Cerebellar nuclear complex (tissue), 1 donor: Measurements from ENCODE around the gene TMEM61.
"Not testable (repeated sequence)": the region's sequence is repeated elsewhere in the genome, so short reads cannot be mapped to it uniquely, and the experiment has no call there.

ENCODE experiments used
- DNase-seq, 2 experiments: peaks; one replicate each; lab custom pipeline; 2025; lab: John Stamatoyannopoulos, UW

TMEM61 gene

GRCh38 chr1:55001311-55001710 lies 20.9 kb downstream of the TMEM61 start:
- DNase-seq, result no peak

DNA sequence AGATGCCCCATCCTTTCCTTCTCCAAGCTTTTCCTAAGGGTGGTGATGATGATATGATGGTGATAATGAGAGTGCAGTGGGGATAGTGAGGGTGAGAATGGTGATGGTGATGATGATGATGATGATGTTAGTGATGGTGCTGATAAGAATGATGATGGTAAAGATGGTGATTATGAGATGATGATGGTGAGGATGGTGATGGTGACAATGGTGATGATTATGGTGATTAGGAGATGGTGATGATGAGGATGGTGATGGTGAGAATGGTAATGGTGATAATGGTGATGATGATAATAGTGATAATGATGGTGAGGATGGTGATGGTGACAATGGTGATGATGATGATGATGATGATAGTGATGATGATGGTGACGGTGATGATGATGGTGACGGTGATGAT lies 22.3 kb downstream of the TMEM61 start:
- DNase-seq, result no peak

- no peak for DNase-seq
Measured at GRCh38 chr1:55005351-55006140, 25.1 kb downstream of the TMEM61 start.

- DNase-seq, result no peak
Measured at GRCh38 chr1:55006931-55007330, 26.5 kb downstream of the TMEM61 start.

DNA sequence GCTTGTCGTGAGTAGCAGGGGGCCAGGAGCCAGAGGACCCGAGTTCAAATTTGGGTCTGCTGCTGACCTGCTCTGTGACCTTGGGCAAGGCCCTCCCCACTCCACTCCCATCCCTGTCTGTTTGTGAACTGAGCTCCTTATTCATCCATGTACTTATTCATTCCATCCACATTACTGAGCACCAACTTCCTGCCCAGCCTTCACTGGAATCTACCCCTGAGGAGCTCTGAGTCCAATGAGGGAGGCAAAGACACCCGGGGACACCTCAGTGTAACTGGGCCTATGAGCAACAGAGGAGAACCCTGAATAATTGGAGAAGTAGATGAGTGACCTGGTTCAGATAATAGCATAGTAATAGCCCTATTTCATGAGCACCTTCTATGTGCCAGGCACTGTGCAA lies 27.2 kb downstream of the TMEM61 start:
- no peak for DNase-seq

DNA sequence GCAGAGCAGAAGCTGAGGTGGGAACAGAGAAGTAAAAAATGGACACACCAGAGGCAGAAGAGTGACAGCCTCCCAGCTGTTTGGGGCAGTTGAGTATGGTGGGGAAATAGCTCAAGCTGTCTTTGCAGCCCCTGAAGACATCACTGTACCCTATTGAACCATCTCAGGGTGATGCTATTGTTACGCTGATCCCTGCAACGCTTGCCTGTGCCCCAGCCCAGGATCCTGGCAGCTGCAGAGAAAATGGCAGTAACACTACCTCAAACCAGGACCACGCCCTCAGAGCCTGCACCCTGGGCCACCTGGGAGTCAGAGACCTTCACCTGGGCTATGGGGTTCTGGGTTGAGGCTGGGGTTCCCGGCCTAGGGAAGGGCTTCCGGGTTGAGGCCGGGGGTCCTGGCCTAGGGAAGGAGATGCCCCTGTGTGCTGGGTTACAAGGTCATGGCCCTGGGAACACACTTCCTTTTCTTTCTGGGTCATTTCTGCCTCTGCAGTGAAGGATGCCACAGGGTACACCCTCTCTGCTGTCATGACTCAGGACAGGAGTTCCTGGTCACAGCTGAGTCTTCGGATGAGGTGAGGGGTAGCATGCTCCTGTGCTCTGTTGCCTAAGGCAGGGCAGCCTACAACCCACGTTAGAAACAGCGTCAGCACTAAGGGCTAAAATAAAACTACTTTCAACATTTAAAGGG lies 29.9 kb downstream of the TMEM61 start:
- DNase-seq, result no peak

DNA sequence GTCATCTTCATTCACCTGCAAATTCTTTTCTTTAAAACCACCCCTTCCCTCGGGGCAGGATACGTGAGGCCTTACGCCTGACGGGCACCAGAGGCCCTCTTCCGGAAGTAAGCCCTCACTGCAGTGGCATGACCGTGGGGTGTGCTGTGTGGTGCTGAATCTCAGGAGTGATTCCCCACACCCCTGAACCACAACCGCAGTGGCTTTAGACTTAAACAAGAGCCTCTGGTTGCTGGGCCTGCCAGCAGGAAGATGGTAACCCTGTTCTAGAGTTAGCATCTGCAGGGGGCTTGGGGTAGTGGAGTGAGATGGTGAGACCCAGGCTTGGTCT lies 30.4 kb downstream of the TMEM61 start:
- DNase-seq, result no peak

- no peak for DNase-seq
Measured at GRCh38 chr1:55012661-55013060, 32.2 kb downstream of the TMEM61 start.

GRCh38 chr1:55015123-55015522 lies 34.7 kb downstream of the TMEM61 start:
- DNase-seq, result peak; percentile 68 to 75

DNA sequence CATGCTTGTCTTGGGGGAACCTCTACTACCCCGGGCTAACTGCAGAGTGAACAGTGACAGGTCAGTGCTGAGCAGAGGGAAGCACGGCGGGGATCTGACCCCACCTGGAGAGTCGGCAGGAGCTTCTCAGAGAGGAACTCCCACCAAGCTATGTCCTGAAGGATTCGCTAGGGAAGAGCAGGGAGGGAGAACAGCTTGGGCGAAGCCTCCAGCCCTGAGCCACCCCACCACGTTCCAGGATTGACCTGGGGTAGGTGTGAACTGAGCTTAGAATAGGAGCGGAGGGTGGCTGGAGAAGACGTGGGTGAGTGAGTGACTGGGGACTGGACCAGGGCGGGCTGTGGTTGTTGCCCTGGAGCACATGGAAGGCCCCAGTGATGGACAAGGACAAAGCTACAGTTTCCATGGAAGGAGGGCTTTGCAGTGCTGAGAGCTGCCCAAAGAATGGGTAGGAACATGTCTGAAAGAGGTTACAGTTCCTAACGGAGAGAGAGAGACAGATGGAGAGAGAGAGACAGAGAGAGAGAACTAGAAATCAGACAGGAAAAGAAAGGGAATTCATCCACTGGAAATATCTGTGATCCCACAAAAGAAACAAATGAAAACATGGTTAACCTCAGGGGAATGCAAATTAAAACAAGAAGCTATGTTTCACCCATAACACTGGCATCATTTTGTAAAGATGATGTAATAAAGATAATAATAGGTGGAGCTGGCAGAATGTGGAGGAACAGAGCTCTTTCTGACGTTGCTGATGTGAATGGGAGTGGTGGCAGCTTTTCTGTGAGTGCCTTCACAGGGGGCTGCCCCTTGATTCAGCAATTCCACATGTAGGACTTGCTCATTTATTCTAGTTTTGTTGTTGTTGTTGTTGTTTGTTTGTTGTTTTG lies 35.5 kb downstream of the TMEM61 start:
- DNase-seq, result no peak

GRCh38 chr1:55018395-55018794 lies 38.0 kb downstream of the TMEM61 start:
- no peak for DNase-seq

- peak; percentile 21 to 64 for DNase-seq
Measured at GRCh38 chr1:55021942-55022546, 41.6 kb downstream of the TMEM61 start.

- DNase-seq, result not testable (repeated sequence)
Measured at GRCh38 chr1:55024163-55024562, 43.7 kb downstream of the TMEM61 start.

DNA sequence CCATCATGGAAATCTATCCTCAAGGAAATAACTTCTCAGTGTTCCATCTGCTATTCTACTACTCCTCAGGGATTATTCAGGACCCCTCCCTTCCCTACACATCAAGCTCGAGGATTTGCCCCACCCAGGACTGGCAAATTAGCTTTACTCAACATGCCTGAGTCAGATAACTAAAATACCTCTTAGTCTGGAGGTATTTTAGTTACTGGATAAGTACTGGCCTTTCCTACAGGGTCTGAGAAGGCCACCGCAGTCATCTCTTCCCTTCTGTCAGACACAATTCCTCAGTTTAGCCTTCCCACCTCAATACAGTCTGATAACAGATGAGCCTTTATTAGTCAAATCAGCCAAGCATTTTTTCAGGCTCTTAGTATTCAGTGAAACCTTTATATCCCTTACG lies 46.3 kb downstream of the TMEM61 start:
- not testable (repeated sequence) for DNase-seq

GRCh38 chr1:55031098-55031497 lies 50.7 kb downstream of the TMEM61 start:
- not testable (repeated sequence) for DNase-seq

DNA sequence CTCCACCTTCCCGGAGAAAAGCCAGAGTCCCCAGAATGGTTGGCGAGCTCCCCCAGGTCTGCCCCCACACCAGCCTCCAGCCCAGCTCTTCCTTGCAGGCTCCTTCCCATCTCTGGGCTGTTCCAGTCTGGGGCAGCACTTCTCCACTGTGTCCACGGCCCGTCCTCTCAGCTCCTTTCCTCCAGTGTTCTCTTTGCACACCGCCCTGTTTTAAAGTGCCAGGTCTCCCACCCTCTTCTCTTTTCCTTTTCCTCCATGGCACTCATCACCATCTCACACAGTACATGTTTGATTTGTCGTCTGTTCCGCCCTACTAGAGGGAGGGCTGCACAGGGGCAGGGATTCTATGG lies 52.8 kb downstream of the TMEM61 start:
- no peak for DNase-seq

DNA sequence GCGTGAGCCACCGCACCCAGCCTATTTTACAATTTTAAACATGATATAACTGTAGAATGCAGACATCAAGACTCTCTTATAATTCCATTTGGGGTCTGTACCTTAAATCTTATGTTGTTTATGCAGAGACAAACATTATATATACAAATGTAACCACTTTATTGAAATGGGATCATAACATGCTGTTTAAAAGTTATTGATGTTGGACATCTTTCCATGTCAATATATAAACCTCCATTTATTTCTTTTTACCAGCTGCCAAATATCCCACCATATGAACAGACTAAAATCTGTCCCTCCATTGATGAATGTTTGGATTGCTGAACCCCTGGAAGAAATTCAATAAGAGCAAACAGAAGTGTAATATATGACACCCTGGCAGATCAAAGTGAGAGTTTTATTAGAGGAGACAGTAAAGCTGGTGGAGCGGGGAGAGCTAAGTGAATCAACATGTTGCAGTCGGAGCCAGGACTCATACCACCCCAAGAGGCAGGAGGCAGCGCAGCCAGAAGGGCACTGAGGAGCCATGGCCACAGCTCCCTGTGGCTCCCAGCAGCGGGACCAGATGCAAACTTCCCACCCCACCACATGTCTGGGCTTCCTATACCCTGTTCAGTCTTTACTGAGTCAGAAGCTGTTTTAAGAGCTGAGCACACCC lies 54.2 kb downstream of the TMEM61 start:
- DNase-seq, result no peak

DNA sequence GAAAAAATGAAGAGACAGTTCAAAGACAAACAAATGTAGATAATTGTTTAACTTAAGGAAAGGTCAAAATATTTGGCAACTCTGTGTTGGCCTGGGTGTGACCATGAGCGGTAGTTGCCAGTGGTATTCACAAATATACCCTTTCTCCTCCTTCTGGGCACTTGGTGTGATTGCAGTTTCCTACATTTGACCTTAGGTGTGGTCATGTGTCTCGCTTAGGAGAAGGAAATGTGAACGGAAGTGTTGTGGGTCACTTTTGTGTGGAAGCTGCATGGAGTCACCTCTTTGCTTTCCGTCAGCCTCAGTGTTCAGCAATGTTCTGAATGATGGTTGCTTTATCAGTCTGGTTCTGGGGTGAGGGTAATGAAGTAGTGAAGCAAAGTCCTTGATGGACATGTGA lies 55.5 kb downstream of the TMEM61 start:
- DNase-seq, result no peak

GRCh38 chr1:55037733-55038551 lies 57.5 kb downstream of the TMEM61 start:
- DNase-seq, result no peak

DNA sequence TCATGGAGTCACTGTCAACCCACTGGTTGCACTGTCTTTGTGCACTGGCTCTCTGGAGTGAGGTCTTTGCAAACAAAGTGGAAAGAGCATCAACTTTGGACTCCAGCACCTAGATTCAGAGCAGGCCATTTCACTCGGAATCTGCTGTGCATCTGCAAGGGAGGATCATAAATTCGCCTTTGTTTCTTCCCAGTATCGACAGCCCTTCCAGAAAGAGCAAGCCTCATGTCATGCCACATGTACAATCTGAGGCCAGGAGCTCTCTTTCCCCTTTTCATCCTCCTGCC lies 58.1 kb downstream of the TMEM61 start:
- no peak for DNase-seq

DNA sequence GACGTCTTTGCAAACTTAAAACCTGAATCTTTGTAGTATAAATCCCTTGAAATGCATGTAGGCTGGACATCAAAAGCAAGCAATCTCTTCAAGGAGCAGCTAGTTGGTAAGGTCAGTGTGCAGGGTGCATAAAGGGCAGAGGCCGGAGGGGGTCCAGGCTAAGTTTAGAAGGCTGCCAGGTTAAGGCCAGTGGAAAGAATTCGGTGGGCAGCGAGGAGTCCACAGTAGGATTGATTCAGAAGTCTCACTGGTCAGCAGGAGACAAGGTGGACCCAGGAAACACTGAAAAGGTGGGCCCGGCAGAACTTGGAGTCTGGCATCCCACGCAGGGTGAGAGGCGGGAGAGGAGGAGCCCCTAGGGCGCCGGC lies 58.5 kb downstream of the TMEM61 start:
- DNase-seq, result no peak
